CD4-positive, alpha-beta T cell treated with Interferon gamma for 1 hour (primary cell): ENCODE data around the gene QRFPR.
"Not testable (repeated sequence)": the region's sequence is repeated elsewhere in the genome, so short reads cannot be mapped to it uniquely, and the experiment has no call there.

Source experiments
- DNase-seq: peaks from one replicate; pipeline ENCODE4 v3.0.0-alpha.2; 2020

Gene QRFPR

DNA sequence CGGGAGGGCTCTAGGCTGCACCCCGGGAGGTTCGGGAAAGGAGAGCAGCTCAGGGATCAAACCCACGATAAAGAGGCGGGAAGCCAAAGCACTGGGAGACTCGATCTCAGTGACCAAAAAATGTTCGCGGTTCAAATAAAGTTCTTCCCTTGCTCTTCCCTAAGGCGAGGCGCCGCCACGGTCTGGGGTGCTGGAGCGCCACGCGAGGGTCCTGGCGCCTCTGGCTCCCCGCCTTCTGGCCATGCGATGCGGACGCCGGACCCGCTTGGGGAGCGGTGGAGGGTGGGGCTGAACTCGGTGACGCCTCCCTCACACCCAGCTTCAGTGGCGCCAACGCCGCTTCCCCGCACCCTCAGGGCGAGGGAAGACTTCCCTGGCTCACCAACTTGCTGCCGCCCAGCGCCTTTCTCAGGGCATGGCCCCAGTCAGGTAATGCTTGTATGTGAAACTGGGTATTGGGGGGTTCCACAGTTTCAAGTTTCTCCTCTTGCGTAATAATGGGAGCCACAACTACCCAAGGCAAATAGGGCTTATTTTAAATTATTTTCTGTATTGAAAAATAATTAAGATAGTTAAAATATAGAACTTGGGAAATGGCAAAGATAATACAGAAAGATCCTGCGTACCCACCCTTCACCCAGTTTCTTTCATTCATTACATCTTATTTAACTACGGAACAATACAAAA lies at the start of gene QRFPR:
Gene QRFPR, minus strand, starts transcription at position 243 of the 687 bp plus-strand sequence. CDS start 371 bp downstream, outside the sequence.
- DNase-seq: no peak

DNA sequence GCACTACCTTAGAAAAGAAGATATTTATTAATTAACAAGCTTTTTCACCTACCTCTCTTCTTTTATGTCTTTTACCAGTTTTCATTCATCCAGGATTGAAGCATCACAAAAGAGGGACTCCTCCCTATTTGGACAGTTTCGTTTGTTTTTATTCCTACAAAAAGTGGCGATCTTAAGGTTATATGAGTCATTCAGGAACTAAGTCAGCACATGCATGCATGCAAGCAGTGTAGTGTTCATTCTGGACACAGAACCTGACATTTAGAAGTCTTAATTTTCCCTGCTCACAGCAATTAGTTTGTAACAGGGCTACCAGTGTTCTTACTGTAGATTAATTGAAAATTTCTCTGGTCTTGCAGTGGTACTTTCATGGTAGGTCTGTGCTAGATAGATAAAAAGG lies 47.9 kb upstream of the QRFPR start:
- DNase-seq: no peak

DNA sequence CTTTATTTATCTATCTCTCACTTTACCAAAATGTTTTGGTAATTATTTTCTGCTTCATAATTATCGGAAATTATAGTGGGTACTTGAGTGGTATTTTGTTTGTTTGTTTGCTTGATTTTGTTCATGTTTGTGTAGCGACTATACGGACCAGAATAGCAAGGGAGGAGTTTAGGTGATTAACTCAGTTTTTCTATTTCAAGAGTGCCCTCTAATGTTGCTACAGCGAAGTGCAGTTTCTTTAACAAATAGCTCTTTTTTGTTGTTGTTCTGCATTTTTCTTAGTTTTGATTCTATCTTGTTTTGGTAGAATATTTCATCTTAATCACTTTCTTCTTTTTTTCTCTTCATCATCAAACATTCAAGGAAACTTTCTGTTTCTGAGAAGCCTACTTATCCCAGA lies 40.8 kb upstream of the QRFPR start:
- DNase-seq: no peak

DNA sequence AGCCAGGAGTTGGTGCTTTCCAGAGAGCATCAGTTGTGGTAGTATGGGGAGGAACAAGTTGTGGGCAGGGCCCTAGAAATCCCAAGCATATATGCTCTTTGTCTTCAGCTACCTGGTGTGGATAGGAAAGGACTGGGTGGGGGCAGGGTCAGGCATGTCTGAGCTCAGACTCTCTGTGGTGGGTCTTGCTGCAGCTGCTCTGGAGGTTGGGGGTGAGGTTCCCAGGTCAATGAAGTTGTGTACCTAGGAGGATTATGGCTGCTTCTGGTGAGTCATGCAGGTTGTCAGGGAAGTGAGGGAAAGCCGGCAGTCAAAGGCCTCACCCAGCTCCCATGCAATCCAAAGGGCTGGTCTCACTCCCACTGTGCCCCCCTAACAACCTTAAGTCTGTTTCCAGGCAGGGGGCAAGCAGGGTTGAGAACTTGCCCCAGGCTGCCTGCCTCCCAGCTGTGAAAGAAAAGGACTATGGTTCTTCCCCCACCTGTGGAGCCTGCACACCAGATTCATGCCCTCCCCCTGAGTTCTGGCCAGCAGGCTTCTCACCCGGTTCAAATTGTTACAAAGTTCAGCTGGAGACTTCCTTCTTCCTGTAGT lies 30.4 kb upstream of the QRFPR start:
- no peak for DNase-seq

DNA sequence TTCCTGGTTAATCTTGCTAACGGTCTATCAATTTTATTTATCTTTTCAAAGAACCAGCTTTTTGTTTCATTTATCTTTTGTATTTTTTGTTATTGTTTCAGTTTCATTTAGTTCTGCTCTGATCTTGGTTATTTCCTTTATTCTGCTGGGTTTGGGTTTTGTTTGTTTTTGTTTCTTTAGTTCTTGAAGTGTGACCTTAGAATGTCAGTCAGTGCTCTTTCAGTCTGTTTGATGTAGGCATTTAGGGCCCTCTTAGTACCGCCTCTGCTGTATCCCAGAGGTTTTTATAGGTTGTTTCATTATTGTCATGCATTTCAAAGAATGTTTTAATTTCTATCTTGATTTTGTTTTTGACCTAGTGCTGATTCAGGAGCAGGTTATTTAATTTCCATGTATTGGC lies 27.7 kb upstream of the QRFPR start:
- DNase-seq: not testable (repeated sequence)

DNA sequence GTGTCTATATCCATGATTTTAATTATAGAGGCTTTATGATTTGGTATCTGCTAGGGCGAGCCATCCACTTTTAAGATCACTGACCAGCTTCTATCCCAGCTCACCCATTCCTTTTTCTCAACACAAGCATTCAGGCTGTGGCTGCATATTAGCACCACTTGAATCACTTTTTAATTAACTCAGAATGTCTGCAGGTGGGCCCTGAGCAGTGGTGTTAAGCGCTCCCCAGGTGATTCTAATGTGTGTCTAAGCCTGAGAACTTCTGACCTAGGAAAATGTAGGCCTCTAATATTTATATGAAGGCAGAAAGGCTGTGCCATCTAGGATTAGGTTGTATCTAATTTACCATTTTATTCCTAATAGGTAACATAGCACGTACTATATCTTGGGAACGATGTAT lies 19.8 kb upstream of the QRFPR start:
- DNase-seq: no peak

DNA sequence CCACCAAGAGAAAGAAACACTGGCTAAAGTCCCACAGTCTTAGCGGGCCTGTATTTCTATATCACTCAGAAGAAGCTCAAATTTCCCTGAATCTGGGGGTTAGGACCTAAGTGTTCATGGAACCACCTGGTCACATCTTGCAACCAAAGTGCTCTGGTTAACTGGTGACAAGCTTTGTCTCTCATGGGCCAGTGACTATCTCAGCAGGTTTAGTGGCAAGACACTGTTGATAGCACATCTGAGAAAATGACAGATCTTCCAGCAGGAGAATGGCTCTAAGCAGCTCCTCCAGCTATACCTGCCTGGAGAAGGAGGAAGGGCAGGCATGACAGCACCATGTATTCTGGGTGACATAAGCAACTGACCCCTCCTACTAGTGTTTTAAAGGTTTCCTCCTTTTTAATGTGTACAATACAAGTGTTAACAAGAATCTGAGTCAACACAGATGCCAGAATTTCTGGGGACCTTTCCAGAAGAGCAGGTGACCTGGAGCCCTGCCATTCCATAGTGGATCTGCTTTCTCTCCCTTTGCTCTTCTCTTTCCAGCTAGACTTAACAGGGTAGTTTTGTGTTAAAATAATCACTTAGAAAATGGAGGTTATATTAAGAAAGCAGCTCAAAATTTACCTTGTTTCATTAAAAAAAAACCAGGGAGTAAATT lies 17.3 kb upstream of the QRFPR start:
- no peak for DNase-seq

DNA sequence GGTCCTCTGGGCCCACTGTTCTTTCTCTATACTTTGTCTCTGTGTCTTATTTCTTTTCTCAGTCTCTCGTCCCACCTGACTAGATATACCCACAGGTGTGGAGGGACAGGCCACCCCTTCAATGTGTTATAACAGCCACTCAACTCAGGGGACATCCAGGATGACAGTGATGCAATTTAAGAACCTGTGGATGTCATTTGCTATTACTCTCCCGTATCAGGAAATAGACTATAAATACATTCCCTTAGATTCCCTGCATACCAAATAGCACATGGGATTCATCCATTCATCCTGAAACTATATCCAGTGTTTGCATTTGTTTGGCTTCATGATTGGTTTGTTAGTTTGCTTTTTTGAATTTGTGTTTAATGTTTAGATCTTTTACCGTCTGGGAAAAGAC lies 16.6 kb upstream of the QRFPR start:
- DNase-seq: no peak

DNA sequence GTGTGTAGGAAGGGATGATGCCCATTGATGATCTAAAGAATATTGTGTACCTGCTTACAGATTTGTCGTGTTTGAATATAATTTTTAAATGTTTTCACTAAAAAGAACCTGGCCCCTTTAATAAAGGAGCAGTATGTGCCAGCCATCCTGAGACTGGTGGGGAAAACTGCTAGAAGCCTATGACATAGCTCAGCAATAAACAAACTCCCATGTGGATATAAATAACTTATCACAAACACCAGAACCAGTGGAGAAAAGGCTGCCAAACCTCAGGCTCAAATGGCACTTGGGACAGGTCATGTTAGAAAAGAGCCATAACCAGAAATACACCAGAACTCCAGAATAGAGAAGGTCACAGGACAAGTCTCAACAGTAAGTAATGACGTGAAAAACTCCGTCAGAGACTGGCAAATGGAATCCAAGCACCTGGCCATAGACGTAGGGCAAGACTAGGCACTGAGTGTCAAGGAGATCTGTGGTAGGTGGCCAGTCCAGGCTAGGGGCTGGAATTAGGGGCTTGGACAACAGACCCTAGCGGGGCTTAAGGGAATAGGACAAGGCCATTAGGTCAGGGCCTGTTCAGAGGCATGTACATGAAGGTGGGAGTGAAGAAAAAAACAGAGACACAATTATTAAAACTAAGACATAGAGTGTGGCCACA lies 11.7 kb upstream of the QRFPR start:
- DNase-seq: no peak

DNA sequence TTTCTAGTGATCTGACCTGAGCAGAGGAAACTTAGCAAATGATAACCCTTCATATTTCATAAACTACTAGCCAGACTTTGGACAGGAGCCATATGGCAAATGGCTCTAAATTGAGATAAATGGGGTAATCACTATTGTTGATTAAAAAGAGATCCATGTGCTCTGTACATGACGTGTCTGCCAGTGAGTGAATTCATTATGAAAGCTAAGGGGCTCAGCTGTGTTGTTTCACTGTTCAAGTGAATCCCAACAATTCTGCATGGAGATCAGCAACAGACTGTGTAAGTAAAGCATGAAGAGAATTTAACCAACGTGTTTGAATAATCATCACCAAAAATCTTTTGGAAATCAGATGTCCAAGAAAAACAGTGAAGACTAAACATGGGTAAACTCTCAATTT lies 9.5 kb upstream of the QRFPR start:
- no peak for DNase-seq

DNA sequence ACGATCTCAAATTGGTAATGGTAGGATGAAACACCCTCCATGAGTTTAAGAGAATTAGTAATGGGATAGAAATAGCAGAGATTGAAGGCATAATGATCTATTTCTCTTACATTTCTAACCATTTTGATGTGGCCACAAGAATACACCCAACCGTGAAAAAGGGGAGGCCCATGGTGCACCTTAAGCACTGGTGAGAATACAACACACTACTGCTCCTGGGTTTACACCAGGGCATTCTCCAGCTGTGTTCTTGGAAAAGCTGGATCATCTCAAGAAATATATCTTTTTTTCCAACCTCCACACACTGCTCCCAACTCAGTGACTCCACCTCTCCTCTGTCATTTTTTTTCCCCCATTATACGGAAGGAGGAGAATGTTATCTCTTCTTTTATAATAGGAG lies 1.5 kb downstream of the QRFPR start:
- no peak for DNase-seq

DNA sequence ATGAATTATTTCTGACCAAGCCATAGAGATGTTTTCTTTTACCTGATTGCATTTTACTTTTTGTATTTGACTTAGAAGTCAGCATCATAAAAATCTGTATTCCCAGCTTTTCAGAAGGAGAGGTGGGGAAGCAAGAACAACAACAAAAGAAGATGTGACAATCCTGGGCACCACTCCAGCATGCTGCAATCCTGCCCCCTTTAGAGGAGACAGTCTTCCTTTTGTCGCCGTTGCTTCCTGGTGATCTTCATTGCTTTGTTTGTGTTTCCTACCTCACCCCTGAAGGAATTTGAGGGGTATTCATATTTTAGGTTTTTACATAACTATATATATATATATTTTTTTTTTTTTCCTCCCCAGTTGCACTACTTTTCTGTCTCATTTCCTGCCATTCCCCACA lies 3.7 kb downstream of the QRFPR start:
- DNase-seq: no peak

DNA sequence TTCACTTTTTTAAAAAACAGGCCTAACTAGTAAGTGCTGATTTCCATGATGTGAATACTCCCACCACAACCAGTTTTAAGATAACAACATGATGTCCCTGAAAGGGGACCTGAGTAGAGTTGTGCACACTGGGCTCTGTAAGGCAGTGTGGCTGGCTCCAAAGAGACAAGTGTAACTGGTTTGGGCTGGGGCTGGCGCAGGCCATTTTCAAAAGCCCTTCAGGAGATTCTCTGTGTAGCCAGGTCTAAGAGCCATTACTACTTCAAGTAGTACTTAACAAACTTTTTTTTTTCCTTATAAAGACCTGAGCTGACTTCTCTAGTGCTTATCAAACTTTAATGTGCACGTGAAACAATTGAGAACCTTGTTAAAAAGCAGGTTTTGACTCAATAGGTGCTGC lies 4.3 kb downstream of the QRFPR start:
- DNase-seq: no peak

DNA sequence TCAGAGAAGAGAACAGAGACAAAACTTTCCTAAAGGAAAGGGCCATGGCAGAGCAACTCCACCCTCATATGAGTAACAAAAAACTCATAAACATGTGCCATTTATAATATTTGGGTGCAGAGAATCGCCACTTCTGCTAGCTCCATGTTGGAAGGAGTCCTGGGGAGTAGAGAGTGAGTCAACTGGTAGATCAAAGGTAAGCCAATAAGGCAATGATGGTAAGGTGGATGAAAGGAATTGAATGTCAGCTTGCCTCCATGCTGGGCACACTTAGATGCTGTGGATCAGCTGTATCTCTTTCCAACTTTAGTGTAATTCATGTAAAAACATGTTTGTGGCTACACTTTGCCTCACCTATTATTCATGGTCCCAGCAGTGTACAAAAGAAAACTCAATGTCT lies 4.7 kb downstream of the QRFPR start:
- no peak for DNase-seq

DNA sequence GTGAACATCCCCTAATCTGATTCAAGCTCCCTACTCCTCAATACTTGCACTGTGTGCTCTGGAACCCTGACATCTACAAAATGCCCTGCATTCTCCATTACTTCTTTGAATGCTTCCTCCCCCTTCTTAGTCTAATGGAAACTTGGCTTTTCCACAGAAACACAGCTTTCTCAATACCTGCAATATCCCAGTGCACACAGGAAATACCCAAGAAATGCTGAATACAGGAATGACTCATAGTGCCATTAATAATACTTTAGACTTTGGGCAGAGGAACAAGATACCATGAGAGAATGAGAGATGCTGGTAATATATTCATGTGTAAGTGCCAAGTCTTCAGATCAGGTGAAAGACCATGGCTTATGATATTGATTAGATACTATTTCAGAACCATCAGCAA lies 5.6 kb downstream of the QRFPR start:
- no peak for DNase-seq

DNA sequence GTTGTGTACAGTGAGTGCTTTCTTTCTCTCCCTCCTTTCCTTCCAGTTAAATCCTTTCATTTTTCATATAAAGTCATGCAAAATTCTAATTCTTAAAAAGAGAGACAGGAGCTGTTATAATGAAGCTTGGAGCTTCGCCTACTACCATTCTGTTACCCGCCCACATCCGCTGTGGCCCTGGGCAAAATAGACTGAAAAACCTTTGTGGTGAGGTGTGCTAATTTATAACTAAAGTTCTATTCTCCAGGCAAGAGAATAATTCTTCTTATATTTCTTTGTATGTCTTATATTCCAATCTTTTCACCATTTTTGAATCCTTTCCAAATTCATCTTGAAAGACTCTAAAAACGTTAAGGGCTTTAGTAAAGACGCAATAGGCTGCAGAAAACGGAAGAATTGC lies 7.0 kb downstream of the QRFPR start:
- DNase-seq: no peak

DNA sequence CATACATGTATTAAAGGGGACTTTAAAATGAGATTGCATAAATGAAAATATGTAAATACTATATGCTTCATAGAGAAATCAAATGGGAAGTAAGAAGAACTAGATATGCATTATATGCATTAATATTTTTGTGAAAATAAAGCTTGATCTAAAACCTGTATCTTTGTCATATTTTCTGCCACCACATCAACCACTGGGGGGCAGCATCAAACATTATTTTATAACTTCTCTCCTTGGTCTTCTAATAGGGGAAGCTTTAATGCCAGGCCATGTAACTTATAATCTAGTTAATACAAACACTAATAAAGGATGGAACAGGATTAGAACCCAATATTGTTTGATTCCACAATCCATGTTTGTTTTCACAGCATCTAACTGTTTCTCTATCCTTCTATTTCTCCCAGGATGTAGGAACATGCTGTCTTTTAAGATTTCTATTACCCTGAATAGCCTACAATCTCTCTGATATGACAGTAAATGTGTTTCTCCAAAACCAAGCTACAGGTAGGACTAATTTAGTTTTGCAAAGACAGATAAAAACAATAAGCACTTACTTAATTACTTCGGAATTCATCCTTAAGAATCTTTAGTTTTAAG lies 10.0 kb downstream of the QRFPR start:
- no peak for DNase-seq

DNA sequence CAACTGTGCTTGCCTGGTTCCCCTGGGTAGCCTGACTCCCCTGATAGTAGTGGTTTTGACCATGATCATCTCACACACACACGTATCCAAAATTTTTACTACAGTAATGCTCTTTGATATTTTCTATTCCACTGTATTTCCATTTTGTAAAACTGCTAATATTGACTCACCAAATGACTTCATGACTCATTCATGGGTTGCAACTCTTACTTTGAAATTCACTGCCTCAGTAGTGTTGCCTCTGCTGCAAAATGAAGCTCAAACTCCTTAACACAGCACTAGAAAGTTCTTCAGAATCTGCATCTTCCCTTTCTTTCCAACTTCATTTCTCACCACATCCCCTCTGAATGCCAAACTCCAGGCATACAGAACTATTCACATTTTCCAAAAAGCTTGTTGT lies 20.3 kb downstream of the QRFPR start:
- DNase-seq: no peak

DNA sequence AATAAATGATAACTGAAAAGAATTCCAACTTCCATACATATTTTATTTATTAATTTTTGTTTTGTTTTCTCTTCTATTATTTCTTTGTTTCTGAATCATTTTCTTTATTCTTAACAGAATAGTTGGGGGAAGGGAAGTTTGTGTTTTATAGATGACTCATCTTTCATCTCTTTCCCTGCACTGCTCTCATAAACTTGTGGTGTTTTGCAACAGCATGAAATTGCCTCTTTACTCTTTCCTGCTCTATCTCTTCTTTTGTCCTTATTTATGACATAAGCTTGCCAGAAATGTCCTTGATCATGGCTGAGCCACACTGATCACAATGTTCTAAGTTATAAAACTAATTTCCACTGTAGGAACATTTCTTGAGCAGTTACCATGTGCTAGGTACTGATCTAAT lies 22.3 kb downstream of the QRFPR start:
- no peak for DNase-seq

DNA sequence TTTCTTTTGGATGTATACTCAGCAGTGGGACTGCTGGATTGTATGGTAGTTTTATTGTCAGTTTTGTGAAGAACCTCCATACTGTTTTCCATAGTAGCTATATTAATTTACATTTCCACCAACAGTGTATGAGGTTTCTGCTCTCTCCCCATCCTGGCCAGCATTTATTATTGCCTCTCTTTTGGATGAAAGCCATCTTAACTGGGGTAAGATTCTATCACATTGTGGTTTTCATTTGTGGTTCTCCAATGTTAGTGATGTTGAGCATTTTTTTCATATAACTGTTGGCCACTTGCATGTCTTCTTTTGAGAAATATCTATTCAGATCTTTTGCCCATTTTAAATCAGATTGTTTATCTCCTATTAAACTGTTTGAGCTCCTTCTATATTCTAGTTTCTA lies 27.6 kb downstream of the QRFPR start:
- no peak for DNase-seq

DNA sequence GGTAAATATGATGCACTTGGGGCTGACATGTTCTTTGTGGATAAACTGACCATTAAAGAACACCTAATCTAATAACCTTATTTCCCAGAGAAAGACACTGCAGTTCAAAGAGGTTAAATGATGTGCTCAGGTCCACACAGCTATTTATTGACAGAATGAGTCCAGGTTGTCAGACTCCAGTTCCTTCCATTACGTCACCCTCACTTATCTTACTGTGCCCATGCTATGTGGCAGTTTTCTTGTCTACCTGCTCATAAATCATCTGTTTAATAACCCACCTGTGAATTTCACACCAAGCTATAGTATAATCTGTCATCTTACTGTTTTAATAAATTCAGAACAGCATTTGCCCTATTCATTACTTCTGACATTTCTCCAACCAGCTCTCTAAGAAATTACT lies 36.7 kb downstream of the QRFPR start:
- DNase-seq: no peak

DNA sequence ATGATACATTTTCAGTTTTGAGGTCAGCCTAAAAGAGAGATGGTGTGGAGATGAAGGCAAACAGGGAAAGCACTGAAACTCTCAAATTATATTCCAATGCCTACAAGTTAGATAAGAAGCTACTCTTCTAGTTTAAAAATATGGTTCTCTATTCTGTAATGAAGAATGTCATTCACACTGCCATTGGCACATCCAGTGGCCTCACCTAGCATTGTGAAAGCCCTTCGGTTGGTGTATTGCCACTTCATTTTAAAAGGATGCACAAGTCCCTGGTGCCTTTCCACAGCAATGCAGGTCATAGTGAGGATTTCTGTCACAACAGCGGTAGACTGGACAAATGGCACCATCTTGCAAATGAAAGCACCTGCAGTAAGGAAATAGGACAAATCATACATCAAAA lies 40.6 kb downstream of the QRFPR start:
- no peak for DNase-seq

DNA sequence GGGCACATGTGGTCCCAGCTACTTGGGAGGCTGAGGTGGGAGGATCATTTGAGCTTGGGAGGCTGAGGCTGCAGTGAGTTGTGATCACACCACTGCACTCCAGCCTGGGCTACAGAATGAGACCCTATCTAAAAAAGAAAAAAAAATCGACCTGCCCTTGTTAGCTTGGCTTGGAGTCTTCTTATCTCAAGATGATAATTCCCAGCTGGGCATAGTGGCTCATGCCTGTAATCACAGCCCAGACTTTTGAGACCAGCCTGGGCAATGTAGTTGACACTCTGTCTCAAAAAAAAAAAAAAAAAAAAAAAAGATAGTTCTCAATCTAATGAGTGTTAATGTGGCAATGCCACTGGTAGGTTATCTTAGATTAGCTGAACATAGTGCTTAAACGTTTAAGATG lies 41.0 kb downstream of the QRFPR start:
- DNase-seq: no peak

DNA sequence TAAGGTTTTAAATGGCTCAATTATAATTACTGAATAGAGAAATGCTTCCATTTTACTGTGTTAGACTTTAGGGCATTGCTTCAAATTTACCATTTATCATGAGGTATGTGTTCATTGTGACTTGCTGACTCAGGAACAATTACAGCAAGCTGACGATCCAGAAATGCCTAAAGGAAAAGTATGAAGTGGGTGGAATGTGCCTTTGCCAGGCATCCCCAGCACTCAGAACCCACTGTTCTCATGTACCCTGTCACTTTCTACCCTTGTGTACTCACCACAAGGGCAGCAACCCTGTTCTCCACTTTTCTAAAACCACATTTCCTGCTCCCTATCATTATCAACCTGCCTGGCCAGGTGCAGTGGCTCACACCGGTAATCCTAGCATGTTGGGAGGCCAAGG lies 41.5 kb downstream of the QRFPR start:
- DNase-seq: no peak
